Ecto neural progenitor cell (in vitro differentiated cells): ENCODE data around the gene SV2B.

Experiments used
- DNase-seq: peaks from one replicate; pipeline ENCODE4 v3.0.0-alpha.2; 2018; ENCODE audit warnings: low spot score

Gene SV2B

DNA sequence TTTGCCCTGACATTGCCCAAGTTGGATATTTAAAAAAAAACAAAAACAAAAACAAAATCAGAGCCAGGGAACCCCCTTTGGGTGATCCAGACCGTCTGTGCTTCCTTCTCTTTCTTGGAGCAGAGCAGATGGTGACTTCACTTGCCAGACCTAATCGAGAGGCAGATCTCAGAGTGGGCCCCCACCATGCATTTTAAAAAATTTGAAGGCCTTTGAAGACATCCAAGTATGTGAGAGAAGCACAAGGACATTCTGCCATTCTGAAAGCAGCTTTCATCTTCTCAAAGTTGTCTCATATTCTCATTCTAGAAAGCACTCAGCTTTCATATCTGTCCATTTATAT is 93.3 kb downstream of the SV2B start:
- no peak for DNase-seq

DNA sequence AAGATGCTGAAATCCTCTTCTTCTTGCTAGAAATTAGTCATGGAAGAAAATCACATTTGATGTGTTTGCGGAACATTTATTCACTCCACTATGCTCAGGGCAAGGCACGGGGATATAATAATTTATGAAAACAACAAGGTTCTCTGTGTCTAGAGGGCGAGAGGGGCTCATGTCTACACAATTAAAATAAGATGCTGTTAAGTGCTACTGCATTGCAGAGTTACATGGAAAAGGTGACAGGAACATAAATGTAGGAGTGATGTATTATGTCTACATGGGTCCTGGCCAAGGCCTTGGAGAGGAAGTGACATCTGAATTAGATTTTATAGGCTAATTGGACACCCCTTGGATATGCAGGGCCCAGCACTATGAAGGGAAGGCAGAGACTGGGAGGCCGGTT is 96.1 kb downstream of the SV2B start:
- no peak for DNase-seq

DNA sequence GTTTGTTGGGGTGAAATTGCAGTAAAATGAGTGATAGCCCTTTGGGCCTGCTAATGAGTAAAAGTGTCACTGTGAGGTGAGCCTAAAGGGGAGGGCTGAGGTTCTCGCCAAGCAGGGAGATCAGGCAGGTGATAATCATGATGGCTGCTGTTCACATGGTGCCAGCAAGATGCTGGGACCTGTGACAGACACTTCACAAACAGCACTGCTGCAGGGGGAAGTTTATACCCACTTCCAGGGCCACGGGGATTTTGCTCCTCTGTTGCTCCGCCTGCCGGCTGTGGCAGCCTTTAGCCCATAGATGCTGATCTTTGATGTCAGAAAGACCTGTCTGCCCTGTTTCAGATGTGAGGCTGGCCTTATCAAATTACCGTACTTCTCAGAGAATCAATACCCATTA is 96.7 kb downstream of the SV2B start:
- no peak for DNase-seq

DNA sequence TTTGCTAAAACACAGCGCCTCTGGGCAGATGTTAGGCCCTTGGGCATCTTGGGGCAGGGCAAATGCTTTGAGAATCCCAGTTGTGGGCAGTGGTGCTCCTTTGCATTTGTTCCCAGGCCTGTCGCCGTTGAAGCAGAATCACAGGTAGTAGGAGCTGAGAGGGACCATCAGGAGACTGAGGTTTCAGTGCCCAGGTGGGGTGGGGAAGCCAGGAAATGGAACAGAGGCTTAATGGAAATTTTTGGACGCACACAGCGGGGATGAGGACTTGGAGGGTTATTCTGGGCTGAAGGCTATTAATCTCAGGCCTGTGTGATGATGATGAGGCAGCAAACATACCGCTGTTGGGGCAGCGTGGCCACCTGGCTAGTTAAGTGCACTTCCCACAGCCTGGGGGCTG is 99.5 kb downstream of the SV2B start:
- no peak for DNase-seq

DNA sequence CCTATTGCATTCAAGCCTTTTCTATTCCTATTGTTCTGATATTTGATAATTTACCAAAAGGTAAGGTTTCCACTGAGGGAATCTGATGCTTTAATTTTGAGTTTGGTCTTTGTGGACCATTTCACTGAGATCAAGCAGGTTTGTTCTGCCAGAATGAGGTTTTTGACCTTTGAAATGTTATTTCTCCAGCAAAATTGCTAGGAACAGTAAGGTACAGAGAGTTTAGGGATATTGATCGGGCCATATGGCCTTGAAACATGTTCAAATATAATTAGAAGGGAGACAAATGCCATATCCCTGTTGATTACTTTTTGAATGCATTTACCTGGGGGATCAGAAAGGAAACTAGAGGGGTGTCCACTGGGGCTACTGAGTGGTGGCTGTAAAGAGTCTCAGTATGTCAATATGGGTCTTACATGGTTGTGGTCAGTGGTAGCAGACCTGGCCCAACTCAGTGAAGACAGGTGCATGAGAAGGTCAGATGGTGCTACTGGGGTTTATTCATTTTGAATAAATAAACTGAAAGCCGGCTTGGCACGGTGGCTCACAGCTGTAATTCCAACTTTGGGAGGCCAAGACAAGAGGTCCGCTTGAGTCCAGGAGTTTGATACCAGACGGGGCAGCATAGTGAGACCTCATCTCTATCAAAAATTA is 100.2 kb downstream of the SV2B start:
- no peak for DNase-seq

DNA sequence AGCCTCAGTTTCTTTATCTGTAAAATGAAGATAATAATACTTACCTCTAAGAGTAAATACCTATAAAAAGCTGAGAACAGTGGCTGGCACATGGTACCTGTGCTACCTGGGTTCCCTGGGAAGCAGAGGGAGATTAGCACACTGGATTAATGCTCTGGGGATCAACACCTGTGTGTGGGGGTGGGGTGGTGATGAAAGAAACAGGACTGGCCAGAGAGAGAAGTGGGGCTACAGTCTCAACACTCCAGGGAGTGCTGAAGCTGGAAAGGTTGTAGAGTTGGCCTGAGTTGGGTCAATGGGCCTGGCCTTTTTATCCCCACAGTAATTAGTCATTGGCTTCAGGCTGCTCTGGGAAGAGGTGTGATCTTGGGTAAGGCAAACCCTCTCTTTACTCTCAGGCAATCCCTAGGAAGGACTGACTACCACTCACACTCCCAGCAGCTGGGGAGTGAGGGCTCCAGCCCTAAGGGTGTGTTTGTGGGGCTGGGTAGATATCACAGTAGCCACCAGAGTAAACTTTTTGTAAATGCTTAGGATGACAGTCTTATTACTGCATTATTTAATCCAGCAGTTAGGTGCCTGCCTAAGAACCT is 102.5 kb downstream of the SV2B start:
- no peak for DNase-seq

DNA sequence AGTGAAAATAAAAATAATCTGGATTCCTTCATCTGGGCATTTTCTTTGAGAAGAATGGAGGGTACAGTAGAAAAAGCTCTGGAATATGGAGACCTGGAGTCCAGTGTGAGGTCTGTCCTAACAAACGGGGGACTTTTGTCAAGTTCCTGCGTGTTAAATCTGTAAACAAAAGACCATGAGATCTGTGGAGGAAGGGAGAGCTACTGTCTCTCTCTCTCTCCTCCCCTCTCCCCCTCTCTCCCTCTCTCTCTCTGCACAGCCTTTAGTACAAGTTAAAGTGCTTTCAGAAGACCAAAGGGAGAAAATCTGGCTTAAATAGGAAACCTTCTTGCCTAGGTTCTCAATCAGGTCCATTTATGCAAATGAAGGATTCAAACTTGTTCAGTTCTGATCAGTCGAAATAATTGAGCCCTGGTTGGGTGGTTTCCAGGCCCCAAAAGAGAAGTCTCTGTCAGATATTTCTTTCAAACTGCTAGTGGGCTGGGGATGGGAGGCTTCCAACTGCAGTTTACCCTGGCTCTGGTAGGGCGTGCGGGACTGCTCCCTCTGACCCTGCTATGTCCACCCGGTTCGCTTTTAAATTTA is 103.7 kb downstream of the SV2B start:
- no peak for DNase-seq

DNA sequence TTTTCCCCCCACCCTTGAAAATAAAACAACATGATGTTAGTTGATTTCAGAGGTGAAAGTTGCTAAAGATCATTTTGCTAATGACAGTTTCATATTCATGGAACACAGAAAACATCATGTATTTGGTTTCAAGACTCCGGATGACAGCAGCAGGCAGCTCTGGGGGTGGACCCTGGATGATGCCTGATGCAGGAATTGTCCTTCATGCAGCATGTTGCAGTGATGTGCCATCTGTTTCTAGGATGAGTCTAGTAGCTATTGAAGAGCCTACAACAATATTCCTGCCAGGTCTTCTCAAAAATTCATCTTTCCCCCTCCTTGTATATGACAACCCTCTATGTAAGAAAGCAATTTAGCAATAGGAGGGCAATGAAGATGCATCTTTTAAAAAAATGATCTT is 108.3 kb downstream of the SV2B start:
- no peak for DNase-seq

DNA sequence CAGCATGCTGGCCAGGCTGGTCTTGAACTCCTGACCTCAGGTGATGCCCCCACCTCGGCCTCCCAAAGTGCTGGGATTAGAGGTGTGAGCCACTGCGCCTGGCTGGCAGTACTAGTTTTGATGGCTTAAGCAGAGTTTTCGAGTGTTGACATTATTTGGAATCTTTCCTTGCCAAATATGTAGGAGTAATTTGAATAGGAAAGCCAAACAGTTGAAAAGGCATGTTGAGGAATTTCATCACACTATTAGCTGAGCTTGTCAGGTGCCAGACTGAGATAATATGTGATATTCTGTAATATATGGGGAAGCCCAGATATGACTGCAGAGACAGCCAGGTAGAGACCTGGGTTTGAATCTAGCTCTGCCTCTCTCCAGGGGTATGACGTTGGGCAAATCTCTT is 109.3 kb downstream of the SV2B start:
- no peak for DNase-seq

DNA sequence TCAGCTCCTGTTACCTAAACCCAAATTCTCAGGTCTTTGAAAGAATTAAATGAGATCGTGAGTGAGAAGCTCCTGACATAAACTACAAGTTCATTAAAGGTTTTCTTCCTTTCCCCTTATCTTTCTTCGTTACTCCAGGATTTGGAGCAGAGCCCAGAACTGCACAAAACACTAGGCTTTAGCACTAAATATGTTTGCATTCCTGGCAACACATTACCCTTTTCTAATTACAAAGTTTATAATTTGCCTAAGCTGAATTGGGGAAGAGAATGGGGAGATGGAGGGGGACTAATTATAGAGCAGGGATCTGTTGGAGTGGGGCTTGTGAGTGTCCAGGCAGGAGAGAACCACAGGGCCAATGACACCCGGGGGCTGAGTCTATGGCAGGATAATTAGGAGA is 109.7 kb downstream of the SV2B start:
- no peak for DNase-seq

DNA sequence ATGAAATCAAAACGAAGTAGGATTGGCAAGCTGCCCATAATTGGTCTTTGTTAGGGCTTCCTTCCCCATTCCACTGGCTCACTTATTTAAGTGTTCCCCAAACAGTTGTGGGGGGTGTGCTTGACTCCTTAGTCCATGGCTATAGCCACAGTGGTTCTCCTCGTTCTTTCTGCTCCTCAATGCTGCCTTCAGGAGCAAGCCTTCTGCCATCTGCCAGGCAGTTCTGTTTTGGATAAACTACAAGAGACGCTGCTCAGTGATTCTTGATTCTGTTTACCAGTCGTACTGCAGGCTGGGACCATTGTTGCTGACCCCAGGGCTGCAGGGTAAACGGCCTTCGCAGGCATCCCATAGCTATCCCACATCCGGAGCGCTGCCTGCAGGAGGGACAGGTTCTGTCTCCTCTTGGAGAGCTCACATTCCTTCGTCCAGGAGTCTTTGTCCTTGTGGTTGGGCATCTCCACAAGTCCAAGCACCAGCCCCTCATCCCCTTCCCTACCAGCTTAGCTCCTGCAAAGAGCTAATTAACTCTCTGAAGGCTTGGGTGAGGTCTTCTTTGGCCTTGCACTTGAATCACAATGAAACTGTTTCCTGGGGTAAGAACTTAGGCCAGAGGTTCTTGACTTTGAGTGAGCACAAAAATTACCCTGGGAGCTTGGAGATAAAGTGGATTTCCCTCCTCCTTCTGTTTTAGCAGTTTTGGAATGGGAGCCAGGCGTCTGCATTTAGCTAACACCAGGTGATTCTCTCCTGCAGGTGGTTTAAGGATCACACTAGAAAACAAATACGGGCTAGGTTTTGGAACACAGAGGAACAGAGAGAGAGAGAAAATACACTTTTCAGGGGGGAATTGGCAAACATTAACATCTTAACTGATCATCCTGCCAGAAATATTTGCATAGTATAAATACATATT is 114.9 kb downstream of the SV2B start:
- no peak for DNase-seq

DNA sequence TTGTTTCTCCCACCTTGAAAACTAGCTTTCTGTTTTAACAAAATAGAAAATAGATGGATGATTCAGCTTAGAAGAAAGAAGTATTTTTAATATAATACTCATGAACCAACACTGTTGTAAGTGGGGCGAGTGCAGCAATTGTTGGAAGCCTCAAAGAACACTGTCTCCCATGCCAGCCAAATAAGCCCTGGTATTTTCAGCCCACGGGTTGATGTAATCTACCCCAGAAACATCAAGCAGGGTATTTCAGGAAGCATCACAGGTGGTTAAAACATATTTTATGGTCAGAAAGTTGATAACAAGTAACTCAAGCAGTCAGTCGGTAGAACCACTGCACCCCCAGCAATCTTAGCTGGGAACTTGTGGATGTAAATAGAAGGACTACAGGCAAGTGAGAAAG is 115.9 kb downstream of the SV2B start:
- DNase-seq = no peak

DNA sequence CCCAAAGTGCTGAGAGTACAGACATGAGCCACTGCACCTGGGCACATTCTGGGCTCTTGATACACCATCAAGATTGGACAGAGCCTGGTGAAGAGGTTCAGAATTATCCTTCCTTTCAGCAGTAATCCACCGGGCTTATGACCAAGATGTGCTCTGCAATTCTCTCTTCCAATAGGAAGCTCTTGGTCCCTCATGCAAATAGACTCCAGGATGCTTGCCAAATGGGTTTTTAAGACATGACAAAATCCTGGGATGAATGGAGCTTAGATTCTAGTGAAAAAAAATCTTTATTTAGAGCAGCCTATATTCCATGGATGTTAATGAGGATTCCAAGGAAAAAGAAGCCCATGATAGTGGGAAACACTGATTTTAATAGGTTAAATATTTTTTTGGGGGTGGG is 119.1 kb downstream of the SV2B start:
- DNase-seq = no peak

DNA sequence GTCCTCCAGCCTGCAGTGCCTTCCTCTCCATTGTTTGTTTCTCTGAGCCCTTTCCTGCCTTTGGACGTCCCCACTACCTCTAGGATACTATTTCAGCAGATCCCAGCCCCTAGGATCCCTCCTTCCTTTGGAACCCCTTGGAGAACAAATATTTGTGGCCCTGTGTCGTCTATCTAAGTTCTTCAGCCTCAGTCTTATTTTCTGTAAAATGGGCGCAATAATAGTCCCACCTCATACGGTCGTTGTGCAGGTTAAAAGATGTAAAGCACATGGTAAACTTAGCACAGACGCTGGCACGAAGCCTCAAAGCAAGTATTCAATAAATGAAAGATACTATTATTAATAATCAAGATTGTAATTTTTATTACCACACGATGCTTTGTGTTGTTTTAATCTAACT is 122.0 kb downstream of the SV2B start:
- DNase-seq = no peak

DNA sequence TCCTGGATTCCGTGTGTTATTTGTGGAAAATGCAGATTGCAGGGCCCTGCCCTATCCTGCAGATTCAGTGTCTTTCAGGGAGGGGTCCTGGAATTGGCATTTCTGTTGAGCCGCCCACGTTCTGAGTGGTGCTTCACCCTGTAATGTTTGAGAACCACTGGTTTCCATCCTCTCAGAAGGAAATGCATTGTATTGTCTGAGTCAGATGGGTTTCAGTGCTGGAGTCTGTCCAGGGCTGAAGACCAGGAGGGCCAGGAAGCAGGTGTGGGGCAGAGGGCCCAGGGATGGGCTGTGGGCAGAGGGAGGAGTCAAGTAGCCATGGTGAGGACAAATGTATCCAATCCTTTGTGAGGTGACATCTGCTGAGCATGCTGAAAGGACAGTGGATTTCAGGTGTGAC is 123.8 kb downstream of the SV2B start:
- no peak for DNase-seq

DNA sequence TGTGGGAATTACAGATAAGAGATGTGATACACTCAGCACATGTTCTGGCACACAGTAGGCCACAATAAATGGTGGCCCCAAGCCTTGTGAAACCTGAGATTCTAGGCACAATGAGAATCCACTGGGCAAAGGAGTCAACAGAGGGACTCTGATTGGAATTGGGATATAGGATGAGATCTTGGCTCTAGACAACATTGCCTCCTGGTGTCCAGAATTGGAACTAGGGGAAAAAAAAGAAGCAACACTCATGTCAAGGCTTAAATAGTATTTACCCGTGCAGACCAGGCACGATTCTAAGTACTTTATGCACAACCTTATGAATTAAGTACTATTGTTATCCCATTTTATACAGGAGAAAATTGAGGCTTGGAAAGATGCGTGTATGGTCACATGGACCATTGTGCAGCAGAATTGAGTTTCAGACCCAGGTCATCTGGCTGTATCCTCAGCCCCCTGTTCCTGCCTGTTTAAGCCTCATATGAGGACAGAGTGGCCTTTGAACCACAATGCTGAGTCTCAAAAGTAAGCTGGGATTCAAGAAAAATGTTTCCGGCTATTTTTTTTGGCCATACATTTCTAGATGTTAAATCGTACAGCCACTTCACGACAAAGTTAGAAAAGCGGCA is 124.8 kb downstream of the SV2B start:
- DNase-seq = peak; percentile 49

DNA sequence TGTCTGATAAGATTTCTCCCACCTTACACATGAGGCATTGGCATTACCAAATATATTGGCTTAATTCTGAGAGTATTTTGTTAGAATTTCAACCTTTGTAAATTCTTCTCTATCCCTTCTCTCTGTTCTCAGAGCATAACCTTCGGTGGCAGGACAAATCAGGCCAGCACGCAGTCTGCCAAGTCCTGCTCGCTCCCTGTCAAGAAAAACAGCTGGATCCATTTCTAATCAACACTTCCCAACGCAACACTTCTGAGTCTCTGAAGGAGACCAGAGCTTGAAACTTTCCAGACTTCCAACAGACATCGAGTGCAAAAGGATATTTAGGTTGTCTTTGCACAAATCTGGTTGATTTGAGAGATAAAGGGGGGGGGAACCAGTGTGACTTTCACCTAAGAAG is 125.7 kb downstream of the SV2B start:
- DNase-seq = no peak

DNA sequence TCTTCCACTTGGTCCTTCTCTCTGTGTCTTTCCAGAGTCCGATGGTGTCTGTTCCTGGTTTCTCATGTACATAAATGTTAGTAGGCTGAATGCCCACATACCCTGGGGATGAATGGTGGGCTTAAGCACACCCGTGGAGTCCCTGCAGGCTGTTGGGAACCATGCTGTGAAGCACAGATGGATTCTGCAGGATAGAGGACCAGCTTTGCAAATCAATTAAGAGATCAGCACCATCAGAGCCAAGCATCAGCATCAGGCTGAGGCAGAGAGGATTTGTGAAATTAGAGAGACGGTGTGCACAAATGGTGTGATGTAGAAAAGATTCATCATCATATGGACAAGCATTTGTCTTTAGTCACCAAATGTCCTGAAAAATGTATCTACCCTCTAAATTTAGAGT is 127.1 kb downstream of the SV2B start:
- DNase-seq = no peak

DNA sequence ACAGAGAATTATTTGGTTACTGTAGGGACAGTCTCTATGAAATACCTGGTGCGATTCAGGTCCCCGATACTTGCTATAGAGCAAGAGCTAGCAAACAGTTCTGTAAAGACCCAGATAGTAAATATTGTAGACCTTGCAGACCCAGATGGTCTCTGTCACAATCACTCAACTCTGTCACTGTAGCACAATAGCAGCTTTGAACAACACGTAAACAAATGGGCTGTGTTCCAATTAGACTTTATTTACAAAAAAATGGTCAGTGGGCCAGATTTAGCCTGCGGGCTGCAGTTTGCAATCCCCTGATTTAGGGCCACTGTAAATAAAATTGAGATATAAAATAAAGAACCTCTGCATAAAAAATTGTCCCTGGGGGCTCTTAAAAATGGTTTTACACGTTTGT is 127.7 kb downstream of the SV2B start:
- DNase-seq = no peak

DNA sequence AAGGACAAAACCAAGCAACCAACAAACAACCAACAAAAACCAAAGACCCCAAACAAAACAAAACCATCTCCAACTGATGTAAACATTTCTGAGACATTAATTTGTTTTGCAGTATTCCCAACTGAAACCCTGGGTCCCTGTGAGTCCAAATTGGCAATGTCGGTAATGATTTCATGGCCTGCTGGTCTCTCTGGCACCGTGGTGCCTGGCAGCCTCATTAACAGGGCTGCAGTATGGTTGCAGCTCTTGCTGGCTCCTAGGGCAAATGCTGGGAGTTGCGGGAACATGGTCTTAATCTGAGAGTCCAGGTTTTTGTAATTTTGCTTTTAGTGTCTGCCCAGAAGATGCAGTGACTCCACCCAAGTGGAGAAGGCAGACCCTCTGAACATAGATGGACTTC is 128.3 kb downstream of the SV2B start:
- DNase-seq = no peak

DNA sequence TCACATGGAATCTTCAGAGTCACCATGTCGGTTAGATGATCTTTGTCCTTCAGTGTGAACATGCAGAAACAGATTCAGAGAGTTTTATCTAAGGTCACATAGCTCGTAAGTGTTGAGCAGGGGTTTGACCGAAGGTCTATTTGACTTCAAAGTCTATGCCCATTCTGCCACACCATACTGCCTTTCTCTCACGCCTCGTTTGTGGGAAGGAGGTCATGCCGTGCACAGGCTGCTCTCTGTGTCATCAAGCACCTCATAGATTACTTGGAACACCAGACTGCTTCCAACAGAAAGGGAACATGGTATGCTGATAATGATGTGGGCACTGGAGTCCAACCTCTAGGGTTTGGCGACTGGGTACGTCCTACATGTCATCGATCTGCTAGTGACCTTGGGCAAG is 128.8 kb downstream of the SV2B start:
- DNase-seq = no peak

DNA sequence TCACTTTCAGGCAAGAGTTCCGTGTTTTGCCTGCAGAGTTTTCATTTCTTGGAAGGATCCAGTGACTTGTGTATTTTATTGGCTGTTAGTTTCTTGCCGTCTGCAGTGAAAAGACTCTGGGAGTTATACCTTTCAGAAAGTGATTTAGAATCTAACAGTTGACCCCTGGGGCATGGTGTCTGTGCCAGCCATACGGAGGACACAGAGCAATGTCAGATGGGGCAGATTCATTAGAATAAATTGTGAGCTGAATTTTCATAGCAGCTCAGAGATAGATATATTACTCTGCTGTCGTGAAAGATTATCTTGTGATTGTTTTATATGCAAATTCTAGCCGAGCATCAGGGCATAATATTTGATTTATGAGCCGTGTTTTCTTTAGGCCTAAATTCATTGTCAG is 131.6 kb downstream of the SV2B start:
- no peak for DNase-seq

DNA sequence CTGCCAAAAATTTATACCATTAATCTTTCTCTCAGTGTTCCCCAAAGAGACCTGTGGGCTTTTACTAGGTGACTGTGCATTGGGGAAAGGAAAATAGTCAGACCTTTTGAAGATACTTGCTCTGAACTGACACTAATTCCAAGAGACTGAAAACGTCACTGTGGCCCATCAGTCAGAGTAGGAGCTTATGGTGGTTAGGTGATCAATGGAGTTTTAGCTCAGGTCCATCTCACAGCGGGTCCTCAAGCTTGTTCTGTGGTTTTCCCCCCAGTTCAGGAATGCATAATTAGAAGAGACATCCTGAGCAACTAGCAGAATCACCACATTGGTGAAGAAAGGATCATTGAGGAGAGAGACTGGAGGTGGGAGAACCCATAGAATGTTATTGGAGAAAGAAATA is 134.7 kb downstream of the SV2B start:
- no peak for DNase-seq
